ENCODE results near the gene PLCZ1.
"Not testable (repeated sequence)": the region's sequence is repeated elsewhere in the genome, so short reads cannot be mapped to it uniquely, and the experiment has no call there.

Gene PLCZ1

GRCh38 chr12:18737819-18738218 is at the start of gene PLCZ1, which contains the start of gene CAPZA3:
Gene PLCZ1 (minus strand): TSS chr12:18738012. CDS start chr12:18737371, 641 bp downstream.
Gene CAPZA3 (plus strand): TSS chr12:18738119. CDS start chr12:18738269, 150 bp downstream.
- DNase-seq (ENCODE audit: low read depth) = no peak

GRCh38 chr12:18785465-18785864 is 47.7 kb upstream of the PLCZ1 start:
- DNase-seq (ENCODE audit: low read depth) = not testable (repeated sequence)

GRCh38 chr12:18782827-18783226 is 45.0 kb upstream of the PLCZ1 start:
- DNase-seq (ENCODE audit: low read depth) = no peak

GRCh38 chr12:18766479-18766878 is 28.7 kb upstream of the PLCZ1 start:
- not testable (repeated sequence) for DNase-seq (ENCODE audit: low read depth)

GRCh38 chr12:18755341-18755740 is 17.5 kb upstream of the PLCZ1 start:
- no peak for DNase-seq (ENCODE audit: low read depth)

GRCh38 chr12:18754124-18754707 is 16.4 kb upstream of the PLCZ1 start:
- no peak for DNase-seq (ENCODE audit: low read depth)

- no peak for DNase-seq (ENCODE audit: low read depth)
Observed at GRCh38 chr12:18753481-18754123, 15.8 kb upstream of the PLCZ1 start.

GRCh38 chr12:18752947-18753346 is 15.1 kb upstream of the PLCZ1 start:
- DNase-seq (ENCODE audit: low read depth) = no peak

- DNase-seq (ENCODE audit: low read depth) = no peak
Observed at GRCh38 chr12:18752280-18752920, 14.6 kb upstream of the PLCZ1 start.

- DNase-seq (ENCODE audit: low read depth) = no peak
Observed at GRCh38 chr12:18751866-18752265, 14.1 kb upstream of the PLCZ1 start.

GRCh38 chr12:18750085-18750484 is 12.3 kb upstream of the PLCZ1 start:
- no peak for DNase-seq (ENCODE audit: low read depth)

GRCh38 chr12:18749386-18749957 is 11.7 kb upstream of the PLCZ1 start:
- no peak for DNase-seq (ENCODE audit: low read depth)

- no peak for DNase-seq (ENCODE audit: low read depth)
Observed at GRCh38 chr12:18747895-18748294, 10.1 kb upstream of the PLCZ1 start.

- no peak for DNase-seq (ENCODE audit: low read depth)
Observed at GRCh38 chr12:18731156-18731555, 6.7 kb downstream of the PLCZ1 start.

- no peak for DNase-seq (ENCODE audit: low read depth)
Observed at GRCh38 chr12:18723752-18724151, 14.1 kb downstream of the PLCZ1 start.

- no peak for DNase-seq (ENCODE audit: low read depth)
Observed at GRCh38 chr12:18721452-18721851, 16.4 kb downstream of the PLCZ1 start.

GRCh38 chr12:18720690-18721089 is 17.1 kb downstream of the PLCZ1 start:
- no peak for DNase-seq (ENCODE audit: low read depth)

GRCh38 chr12:18719922-18720510 is 17.8 kb downstream of the PLCZ1 start:
- DNase-seq (ENCODE audit: low read depth) = no peak

GRCh38 chr12:18718462-18718861 is 19.4 kb downstream of the PLCZ1 start:
- no peak for DNase-seq (ENCODE audit: low read depth)

GRCh38 chr12:18716236-18716635 is 21.6 kb downstream of the PLCZ1 start:
- no peak for DNase-seq (ENCODE audit: low read depth)

- no peak for DNase-seq (ENCODE audit: low read depth)
Observed at GRCh38 chr12:18706798-18707197, 31.0 kb downstream of the PLCZ1 start.

- no peak for DNase-seq (ENCODE audit: low read depth)
Observed at GRCh38 chr12:18703911-18704310, 33.9 kb downstream of the PLCZ1 start.

GRCh38 chr12:18703321-18703720 is 34.5 kb downstream of the PLCZ1 start:
- DNase-seq (ENCODE audit: low read depth) = no peak

Measured in stimulated activated CD8-positive, alpha-beta memory T cell treated with anti-CD3 and anti-CD28 coated beads, Interleukin-12 subunit alpha, Interleukin-12 subunit beta, amount 100 ng/mL, for 4 hours (primary cell).